GM15510 (cell line): ENCODE measurements around the gene YIPF1.

Experiments used
- POLR2A ChIP-seq: IDR thresholded peaks from 3 replicates; pipeline ENCODE4 v1.6.1; 2011; ENCODE audit warnings: borderline replicate concordance; ENCODE audit not compliant: insufficient read length; ENCODE audit errors: extremely low read depth

The YIPF1 gene

GRCh38 chr1:53905509-53905908, 15.9 kb upstream of the YIPF1 start:
- no peak for TF ChIP-seq POLR2A

GRCh38 chr1:53902235-53903138, 12.9 kb upstream of the YIPF1 start:
- no peak for TF ChIP-seq POLR2A

- TF ChIP-seq POLR2A, result no peak
Measured at GRCh38 chr1:53899708-53900107, 10.1 kb upstream of the YIPF1 start.

GRCh38 chr1:53899206-53899628, 9.6 kb upstream of the YIPF1 start:
- no peak for TF ChIP-seq POLR2A

GRCh38 chr1:53896635-53897229, 7.1 kb upstream of the YIPF1 start:
- no peak for TF ChIP-seq POLR2A

GRCh38 chr1:53895421-53895820, 5.8 kb upstream of the YIPF1 start:
- TF ChIP-seq POLR2A, result no peak

- no peak for TF ChIP-seq POLR2A
Measured at GRCh38 chr1:53894644-53895043, 5.0 kb upstream of the YIPF1 start.

- TF ChIP-seq POLR2A, result no peak
Measured at GRCh38 chr1:53893999-53894636, 4.5 kb upstream of the YIPF1 start, which contains the start of gene DIO1. DIO1 (plus strand) TSS chr1:53894187; CDS start chr1:53894211, 24 bp downstream.

GRCh38 chr1:53892911-53893310, 3.3 kb upstream of the YIPF1 start:
- TF ChIP-seq POLR2A, result no peak

- no peak for TF ChIP-seq POLR2A
Measured at GRCh38 chr1:53891678-53892077, 2.1 kb upstream of the YIPF1 start.

GRCh38 chr1:53891018-53891417, 1.4 kb upstream of the YIPF1 start:
- no peak for TF ChIP-seq POLR2A

GRCh38 chr1:53890522-53890941, 935 bp upstream of the YIPF1 start:
- TF ChIP-seq POLR2A, result no peak

GRCh38 chr1:53888681-53889080, 916 bp downstream of the YIPF1 start:
- TF ChIP-seq POLR2A, result no peak

- TF ChIP-seq POLR2A, result no peak
Measured at GRCh38 chr1:53878492-53879105, 11.0 kb downstream of the YIPF1 start.
